Stomach smooth muscle (tissue), 2 donors: ENCODE data around the gene AR.

Experiments
- H3K27ac ChIP-seq: one replicate; pipeline ENCODE4 v1.7.0; 2013; ENCODE audit warnings: mild to moderate bottlenecking, low read length, inconsistent platforms
- H3K27me3 ChIP-seq, 2 donors: one replicate each; pipeline ENCODE4 v1.7.0; 2013; ENCODE audit warnings: low read length in 2 of 2; ENCODE audit not compliant: insufficient read depth in 2 of 2, control insufficient read depth in 1 of 2
- H3K36me3 ChIP-seq, 2 donors: one replicate each; pipeline ENCODE4 v1.7.0; 2013; ENCODE audit warnings: low read length in 2 of 2; ENCODE audit not compliant: control insufficient read depth in 2 of 2, insufficient read depth in 2 of 2
- H3K4me1 ChIP-seq: one replicate; pipeline ENCODE4 v1.7.0; 2013; ENCODE audit warnings: low read length; ENCODE audit not compliant: control insufficient read depth, insufficient read depth
- H3K4me3 ChIP-seq, 2 donors: one replicate each; pipeline ENCODE4 v1.7.0; 2013; ENCODE audit warnings: low read length in 2 of 2
- H3K9ac ChIP-seq, 2 donors: one replicate each; pipeline ENCODE4 v1.7.0; 2013; ENCODE audit warnings: low read length in 2 of 2, mild to moderate bottlenecking in 1 of 2
- H3K9me3 ChIP-seq, 2 donors: one replicate each; pipeline ENCODE4 v1.7.0; 2013; ENCODE audit warnings: low read length in 2 of 2; ENCODE audit not compliant: control insufficient read depth in 2 of 2
- donor health status: healthy.
- donor health status: Pancreatic carcinoma.

The AR gene, protein sequence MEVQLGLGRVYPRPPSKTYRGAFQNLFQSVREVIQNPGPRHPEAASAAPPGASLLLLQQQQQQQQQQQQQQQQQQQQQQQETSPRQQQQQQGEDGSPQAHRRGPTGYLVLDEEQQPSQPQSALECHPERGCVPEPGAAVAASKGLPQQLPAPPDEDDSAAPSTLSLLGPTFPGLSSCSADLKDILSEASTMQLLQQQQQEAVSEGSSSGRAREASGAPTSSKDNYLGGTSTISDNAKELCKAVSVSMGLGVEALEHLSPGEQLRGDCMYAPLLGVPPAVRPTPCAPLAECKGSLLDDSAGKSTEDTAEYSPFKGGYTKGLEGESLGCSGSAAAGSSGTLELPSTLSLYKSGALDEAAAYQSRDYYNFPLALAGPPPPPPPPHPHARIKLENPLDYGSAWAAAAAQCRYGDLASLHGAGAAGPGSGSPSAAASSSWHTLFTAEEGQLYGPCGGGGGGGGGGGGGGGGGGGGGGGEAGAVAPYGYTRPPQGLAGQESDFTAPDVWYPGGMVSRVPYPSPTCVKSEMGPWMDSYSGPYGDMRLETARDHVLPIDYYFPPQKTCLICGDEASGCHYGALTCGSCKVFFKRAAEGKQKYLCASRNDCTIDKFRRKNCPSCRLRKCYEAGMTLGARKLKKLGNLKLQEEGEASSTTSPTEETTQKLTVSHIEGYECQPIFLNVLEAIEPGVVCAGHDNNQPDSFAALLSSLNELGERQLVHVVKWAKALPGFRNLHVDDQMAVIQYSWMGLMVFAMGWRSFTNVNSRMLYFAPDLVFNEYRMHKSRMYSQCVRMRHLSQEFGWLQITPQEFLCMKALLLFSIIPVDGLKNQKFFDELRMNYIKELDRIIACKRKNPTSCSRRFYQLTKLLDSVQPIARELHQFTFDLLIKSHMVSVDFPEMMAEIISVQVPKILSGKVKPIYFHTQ

DNA sequence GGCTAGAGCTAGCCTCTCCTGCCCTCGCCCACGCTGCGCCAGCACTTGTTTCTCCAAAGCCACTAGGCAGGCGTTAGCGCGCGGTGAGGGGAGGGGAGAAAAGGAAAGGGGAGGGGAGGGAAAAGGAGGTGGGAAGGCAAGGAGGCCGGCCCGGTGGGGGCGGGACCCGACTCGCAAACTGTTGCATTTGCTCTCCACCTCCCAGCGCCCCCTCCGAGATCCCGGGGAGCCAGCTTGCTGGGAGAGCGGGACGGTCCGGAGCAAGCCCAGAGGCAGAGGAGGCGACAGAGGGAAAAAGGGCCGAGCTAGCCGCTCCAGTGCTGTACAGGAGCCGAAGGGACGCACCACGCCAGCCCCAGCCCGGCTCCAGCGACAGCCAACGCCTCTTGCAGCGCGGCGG is at the start of gene AR:
Gene AR (plus strand): TSS at position 204 of the 400 bp plus-strand sequence. CDS start 1,126 bp downstream, outside the sequence.
- peaks cover 0 to 5% of the 10 kb centered on the region in 2 donors for H3K27me3 ChIP-seq
- peak within 1 kb of the TSS; percentile 37 for H3K27ac ChIP-seq
- H3K36me3 ChIP-seq: no peaks in the 10 kb centered on the region
- peak within 1 kb of the TSS; percentile 62 to 75 for H3K4me3 ChIP-seq
- peak within 1 kb of the TSS; percentile 23 to 37 for H3K9ac ChIP-seq
- H3K9me3 ChIP-seq: no peaks in the 10 kb centered on the region
- H3K4me1 ChIP-seq: peaks cover 13% of the 10 kb centered on the region

DNA sequence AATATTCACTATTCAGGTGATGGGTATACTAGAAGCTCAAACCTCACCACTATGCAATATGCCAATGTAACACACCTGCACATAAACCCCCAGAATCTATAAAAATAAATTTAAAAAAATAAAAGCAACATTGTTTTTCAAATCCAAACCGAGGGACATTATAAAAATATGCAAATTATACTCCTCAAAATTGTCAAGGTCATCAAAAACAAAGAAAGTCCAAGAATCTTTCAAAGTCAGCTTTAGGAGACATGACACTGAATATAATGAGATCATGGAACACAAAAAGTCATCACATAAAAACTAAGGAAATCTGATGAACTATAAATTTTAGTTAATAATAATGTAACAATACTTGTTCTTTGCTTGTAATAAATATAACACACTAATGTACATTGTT is 43.2 kb upstream of the AR start:
- Histone ChIP-seq H3K36me3 (no peaks in the 10 kb centered on the region), H3K9me3 (no peaks in the 10 kb centered on the region), H3K4me3 (no peak overlapping the region), H3K4me1 (no peaks in the 10 kb centered on the region), H3K27me3 (no peaks in the 10 kb centered on the region), H3K9ac (no peak overlapping the region), H3K27ac (no peak overlapping the region)

DNA sequence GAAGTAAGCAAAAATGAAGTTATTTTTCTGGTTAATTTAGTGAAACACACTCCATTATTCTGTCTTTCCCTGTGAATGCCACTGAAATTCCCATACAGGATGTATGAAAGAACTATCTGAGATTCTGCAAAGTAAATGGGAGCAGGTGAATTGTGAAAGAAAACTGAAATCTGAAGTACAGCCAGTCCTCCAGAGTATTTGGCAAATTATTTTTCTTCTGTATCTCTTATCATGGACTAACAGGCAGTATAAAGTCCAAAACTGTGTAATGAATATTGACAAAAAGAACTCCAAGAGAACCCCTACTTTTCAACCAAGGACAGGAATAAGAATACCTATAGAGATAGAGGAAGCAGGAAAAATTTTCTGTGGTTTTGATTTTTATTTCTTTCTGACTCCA is 40.8 kb upstream of the AR start:
- Histone ChIP-seq H3K9ac (no peak overlapping the region), H3K9me3 (peaks cover 0 to 3% of the 10 kb centered on the region in 2 donors), H3K36me3 (no peaks in the 10 kb centered on the region), H3K4me3 (no peak overlapping the region), H3K27me3 (no peaks in the 10 kb centered on the region), H3K4me1 (no peaks in the 10 kb centered on the region), H3K27ac (no peak overlapping the region)

DNA sequence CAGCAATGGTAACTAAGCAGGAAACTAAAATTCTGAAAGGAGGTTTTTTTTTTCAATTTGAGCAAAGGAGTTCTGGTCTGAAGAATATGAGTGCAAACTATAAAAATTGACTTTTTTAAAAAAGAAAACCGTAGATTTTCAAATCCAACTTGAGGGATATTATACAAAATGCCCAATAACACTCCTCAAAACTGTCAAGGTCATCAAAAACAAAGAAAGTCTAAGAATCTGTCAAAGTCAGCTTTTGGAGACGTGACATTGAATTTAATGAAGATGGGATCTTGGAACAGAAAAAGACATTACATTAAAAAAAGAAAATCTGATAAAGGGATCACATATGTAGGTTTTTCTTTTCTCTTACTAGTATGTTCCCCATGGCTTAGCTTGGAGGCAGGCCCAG is 40.4 kb upstream of the AR start:
- Histone ChIP-seq H3K4me1 (no peaks in the 10 kb centered on the region), H3K9ac (no peak overlapping the region), H3K4me3 (no peak overlapping the region), H3K9me3 (peaks cover 0 to 3% of the 10 kb centered on the region in 2 donors), H3K36me3 (no peaks in the 10 kb centered on the region), H3K27ac (no peak overlapping the region), H3K27me3 (no peaks in the 10 kb centered on the region)

DNA sequence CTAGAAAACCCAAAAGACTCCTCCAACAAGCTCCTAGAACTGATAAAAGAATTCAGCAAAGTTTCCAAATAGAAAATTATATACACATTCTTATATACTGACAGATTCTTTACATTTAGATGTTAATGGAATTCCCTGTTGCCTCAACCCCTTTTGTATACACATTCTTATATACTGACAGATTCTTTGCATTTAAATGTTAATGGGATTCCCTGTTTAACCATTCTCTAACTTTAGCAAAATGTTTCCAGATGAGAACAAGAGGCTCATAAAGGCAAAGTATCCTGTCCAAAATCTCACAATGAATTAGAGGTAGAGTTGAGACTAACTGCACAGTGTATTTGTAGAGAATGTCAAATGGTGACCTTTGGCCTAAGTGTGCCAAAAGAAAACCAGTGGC is 23.1 kb upstream of the AR start:
- peaks cover 0 to 4% of the 10 kb centered on the region in 2 donors for H3K9me3 ChIP-seq
- H3K4me3 ChIP-seq: no peak overlapping the region
- H3K27ac ChIP-seq: no peak overlapping the region
- no peaks in the 10 kb centered on the region for H3K4me1 ChIP-seq
- no peaks in the 10 kb centered on the region for H3K27me3 ChIP-seq
- no peaks in the 10 kb centered on the region for H3K36me3 ChIP-seq
- H3K9ac ChIP-seq: no peak overlapping the region

DNA sequence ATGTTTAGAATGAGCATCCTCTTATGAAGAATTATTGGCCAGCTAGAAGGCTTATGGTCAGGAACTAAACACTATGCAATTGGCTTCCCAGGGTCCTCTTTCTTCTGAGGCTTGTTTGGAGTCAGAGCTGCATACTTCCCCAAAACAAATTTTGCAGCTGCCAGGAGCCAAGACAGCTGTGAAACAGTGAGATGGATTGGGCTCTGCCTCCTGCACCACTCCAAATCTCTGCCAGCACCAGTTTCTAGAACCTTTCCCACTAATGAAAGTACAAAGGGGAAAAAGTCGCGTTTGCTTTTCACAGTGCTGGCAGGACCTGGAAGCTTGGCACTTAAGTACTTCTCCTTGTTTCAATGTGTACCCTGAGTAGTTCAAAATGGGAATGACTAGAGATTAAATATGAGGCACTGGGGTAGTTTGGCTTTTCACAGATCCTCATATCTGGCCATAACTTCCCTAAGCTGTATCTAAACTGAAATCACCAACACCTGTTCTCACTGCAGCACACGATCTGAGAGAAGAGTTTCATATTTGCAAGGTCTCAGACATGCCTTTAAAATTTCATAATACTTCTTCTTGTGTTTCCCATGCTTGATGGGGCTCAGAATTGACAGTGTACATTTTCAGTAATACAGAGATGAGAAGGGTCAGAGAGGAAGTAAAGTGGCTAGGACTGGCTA is 20.7 kb upstream of the AR start:
- Histone ChIP-seq H3K9me3 (peaks cover 0 to 4% of the 10 kb centered on the region in 2 donors), H3K27ac (no peak overlapping the region), H3K36me3 (no peaks in the 10 kb centered on the region), H3K4me3 (no peak overlapping the region), H3K9ac (no peak overlapping the region), H3K4me1 (no peaks in the 10 kb centered on the region), H3K27me3 (no peaks in the 10 kb centered on the region)

DNA sequence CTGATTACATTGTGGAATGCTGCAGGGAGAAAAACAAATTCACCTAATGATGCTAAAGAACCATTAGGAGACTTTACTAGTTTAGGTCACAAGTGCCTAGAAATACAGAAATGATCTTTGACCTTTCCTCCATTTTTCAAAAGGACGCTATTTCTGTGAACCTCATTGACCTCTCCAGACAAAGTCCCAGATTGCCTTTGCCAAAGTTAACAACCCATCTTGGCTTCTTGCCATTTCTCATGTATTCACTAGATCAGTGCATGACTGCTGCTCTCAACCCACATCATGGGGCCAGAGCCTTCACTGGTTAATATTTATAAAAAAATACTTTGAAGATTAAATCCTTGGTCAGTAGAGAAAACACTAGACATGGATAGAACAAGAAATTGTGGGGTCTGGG is 19.9 kb upstream of the AR start:
- H3K27me3 ChIP-seq: no peaks in the 10 kb centered on the region
- H3K9me3 ChIP-seq: peaks cover 0 to 3% of the 10 kb centered on the region in 2 donors
- H3K36me3 ChIP-seq: no peaks in the 10 kb centered on the region
- no peak overlapping the region for H3K4me3 ChIP-seq
- H3K9ac ChIP-seq: no peak overlapping the region
- H3K27ac ChIP-seq: no peak overlapping the region
- no peaks in the 10 kb centered on the region for H3K4me1 ChIP-seq

DNA sequence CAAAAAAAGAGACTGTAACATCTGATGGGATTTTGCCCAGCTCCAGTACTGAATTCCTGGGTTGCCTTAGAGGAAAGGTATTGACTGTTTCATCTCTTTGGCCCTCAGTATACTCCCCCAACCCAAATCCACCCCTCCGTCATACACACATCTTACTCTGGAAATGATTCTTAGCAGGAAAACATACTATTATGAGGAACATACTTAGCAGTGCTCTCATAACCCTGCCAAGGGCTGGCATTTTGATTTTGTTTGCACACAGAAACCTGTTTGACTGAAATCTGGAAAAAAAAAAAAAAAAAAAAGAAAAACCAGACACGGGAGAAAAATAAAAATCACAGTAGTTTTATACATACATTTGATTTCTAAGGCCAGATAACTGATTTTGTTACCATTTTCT is 19.4 kb upstream of the AR start:
- H3K4me1 ChIP-seq: no peaks in the 10 kb centered on the region
- no peaks in the 10 kb centered on the region for H3K9me3 ChIP-seq
- no peaks in the 10 kb centered on the region for H3K36me3 ChIP-seq
- no peak overlapping the region for H3K4me3 ChIP-seq
- H3K27ac ChIP-seq: no peak overlapping the region
- H3K27me3 ChIP-seq: no peaks in the 10 kb centered on the region
- H3K9ac ChIP-seq: no peak overlapping the region

DNA sequence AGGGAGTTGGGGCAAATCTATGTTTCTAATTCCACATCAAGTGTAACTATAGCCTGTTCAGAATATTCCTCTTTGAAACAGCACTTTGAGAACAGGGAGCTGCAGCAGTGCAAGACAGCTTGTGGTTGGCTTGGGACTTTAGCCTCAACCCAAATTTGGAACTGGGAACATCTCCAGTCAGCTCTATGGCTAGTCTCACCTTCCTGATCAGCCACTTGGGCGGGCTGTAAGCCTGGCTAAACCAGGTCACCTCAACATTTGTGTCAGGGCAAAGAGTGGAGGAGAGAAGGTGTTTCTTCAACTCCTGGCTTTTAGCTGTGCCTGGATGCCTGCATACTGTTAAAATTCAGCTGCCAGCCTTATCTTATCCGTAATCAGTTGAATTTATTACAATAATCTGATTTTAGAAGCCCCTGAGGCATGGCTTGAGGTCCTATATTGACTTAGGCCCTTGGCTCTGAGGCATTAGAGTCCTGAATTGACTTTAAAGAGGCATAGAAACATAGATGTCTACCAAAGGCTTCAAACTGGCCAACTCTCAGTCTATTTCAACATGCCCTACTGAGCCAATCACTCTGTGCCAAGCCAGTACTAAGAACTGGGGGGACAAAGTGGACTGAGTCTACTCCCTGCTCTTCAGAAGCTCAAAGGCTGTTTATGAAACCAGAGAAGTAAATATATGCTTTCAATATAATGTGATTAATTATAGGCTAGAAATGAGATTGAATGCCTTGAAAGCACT is 18.7 kb upstream of the AR start:
- no peaks in the 10 kb centered on the region for H3K27me3 ChIP-seq
- no peak overlapping the region for H3K27ac ChIP-seq
- H3K4me1 ChIP-seq: no peaks in the 10 kb centered on the region
- H3K9ac ChIP-seq: no peak overlapping the region
- no peak overlapping the region for H3K4me3 ChIP-seq
- H3K36me3 ChIP-seq: no peaks in the 10 kb centered on the region
- no peaks in the 10 kb centered on the region for H3K9me3 ChIP-seq

DNA sequence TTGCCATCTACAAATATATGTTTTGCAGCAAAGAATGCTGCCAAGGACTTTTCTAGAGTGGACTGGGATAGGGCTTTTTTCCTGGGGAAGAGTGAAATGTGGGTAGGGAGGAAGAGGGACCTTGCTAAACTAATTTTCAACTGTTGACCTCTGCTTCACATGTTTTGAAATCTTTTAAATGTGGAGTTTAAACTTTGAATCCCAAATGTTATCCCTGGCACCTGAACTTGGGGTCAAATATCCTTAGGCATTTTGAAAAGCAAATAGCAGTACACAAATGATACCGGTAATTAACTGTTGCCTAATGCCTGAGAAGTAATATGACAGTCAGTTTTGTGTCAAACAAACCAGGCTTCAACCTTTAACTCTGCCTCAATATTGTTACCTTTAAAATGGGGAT is 7.3 kb upstream of the AR start:
- Histone ChIP-seq H3K36me3 (no peaks in the 10 kb centered on the region), H3K27me3 (peaks cover 0 to 2% of the 10 kb centered on the region in 2 donors), H3K4me1 (no peaks in the 10 kb centered on the region), H3K27ac (no peak overlapping the region), H3K9ac (no peak overlapping the region), H3K4me3 (no peak overlapping the region), H3K9me3 (no peaks in the 10 kb centered on the region)
